K562 (cell line): ENCODE results near the gene ZFP36. TPM values are rescaled to one million over a fixed set of nuclear protein-coding genes. Genes with fewer than 3 reads are reported as not detected.

ENCODE experiments used
- ATAC-seq: fragments of 200-7000 bp; cut with Tn5 transposase; 3 replicates; pipeline ENCODE4 v1.9.1; 2020; ENCODE audit warnings: moderate library complexity
- BruUV-seq: library from RNA; stranded (reverse); fragments of 400-500 nt; replicated peaks from 2 replicates; lab custom pipeline; 2021; lab: Mats Ljungman, UMichigan
- CTCF ChIA-PET: fragments of 300-600 bp; formaldehyde crosslinking; extraction: SDS; loops from one replicate; lab custom pipeline; 2021; ENCODE audit warnings: low intra/inter-chr PET ratio; lab: Yijun Ruan, JAX
- POLR2A ChIA-PET: fragments of 300-600, 350-650 bp; sonication (Branson Sonifier 250); formaldehyde crosslinking; extraction: SDS; loops from one replicate; lab custom pipeline; 2021; ENCODE audit warnings: antibody characterized with exemption, inconsistent platforms; lab: Yijun Ruan, JAX
- DNase-seq, 4 experiments: peaks; one replicate each; pipeline versions ENCODE4 v3.0.0 to v3.0.0-alpha.2; 2011 to 2018; ENCODE audit warnings: low spot score in 3 of 4, mixed read lengths in 3 of 4; ENCODE audit errors: extremely low read depth in 1 of 4
- FAIRE-seq: peaks from 2 replicates; lab custom pipeline; 2011; peaks lifted over from hg19 to GRCh38; lab: Jason Lieb, UNC
- H2AFZ ChIP-seq: 2 replicates; pipeline ENCODE4 v1.6.0; 2011; ENCODE audit warnings: low read depth, low read length, control low read depth, inconsistent platforms
- H3K27ac ChIP-seq: fragments of 200-600 bp; 3 replicates; pipeline ENCODE4 v1.8.0; 2011; ENCODE audit warnings: low read depth, mild to moderate bottlenecking, control low read depth, inconsistent platforms, low read length, moderate library complexity, mixed read lengths; ENCODE audit errors: extremely low read depth
- H3K27me3 ChIP-seq, 2 experiments: fragments of 300-600 bp in 1 of 2; 2 replicates in 1 of 2; 3 replicates in 1 of 2; pipeline versions ENCODE4 v1.6.0 to v1.8.0; 2011; ENCODE audit warnings: inconsistent platforms in 2 of 2, low read length in 2 of 2, mild to moderate bottlenecking in 1 of 2, mixed read lengths in 1 of 2, moderate library complexity in 1 of 2; ENCODE audit not compliant: control insufficient read depth in 2 of 2, insufficient read depth in 2 of 2
- H3K36me3 ChIP-seq: fragments of 300-600 bp; 3 replicates; pipeline ENCODE4 v1.8.0; 2011; ENCODE audit warnings: mild to moderate bottlenecking, low read length, inconsistent platforms; ENCODE audit not compliant: control insufficient read depth, insufficient read depth
- H3K4me1 ChIP-seq, 2 experiments: fragments of 200-600 bp in 1 of 2; replicated peaks in 1 of 2; 2 replicates in 1 of 2; 3 replicates in 1 of 2; pipeline versions ENCODE4 v1.5.1 to v1.8.0; 2011; ENCODE audit warnings: inconsistent platforms in 2 of 2, low read length in 2 of 2, mild to moderate bottlenecking in 1 of 2, mixed read lengths in 1 of 2, moderate library complexity in 1 of 2; ENCODE audit not compliant: control insufficient read depth in 2 of 2, insufficient read depth in 2 of 2
- H3K4me2 ChIP-seq: 2 replicates; pipeline ENCODE4 v1.6.1; 2011; ENCODE audit warnings: low read length, control low read depth, inconsistent platforms, mixed read lengths; ENCODE audit not compliant: insufficient read depth
- H3K4me3 ChIP-seq: fragments of 200-600 bp; sonication (generic), shearing (Covaris generic); 2 replicates; pipeline ENCODE4 v1.5.1; 2016; ENCODE audit warnings: control low read depth, inconsistent platforms
- H3K79me2 ChIP-seq: fragments of 200-600 bp; 3 replicates; pipeline ENCODE4 v1.8.0; 2011; ENCODE audit warnings: low read length, inconsistent platforms; ENCODE audit not compliant: control insufficient read depth, insufficient read depth
- H3K9ac ChIP-seq, 2 experiments: 2 replicates each; pipeline versions ENCODE4 v1.6.0 to v1.6.1; 2011; ENCODE audit warnings: low read depth in 2 of 2, low read length in 2 of 2, control low read depth in 1 of 2, inconsistent platforms in 1 of 2, mild to moderate bottlenecking in 1 of 2, mixed read lengths in 1 of 2; ENCODE audit not compliant: insufficient read depth in 1 of 2
- H3K9me1 ChIP-seq: one replicate; pipeline ENCODE4 v1.6.0; 2011; ENCODE audit warnings: inconsistent platforms, mild to moderate bottlenecking, low read length, moderate library complexity; ENCODE audit not compliant: control insufficient read depth, insufficient read depth
- H3K9me3 ChIP-seq: replicated peaks from 2 replicates; pipeline ENCODE4 v1.5.1; 2011; ENCODE audit warnings: low read depth, low read length, inconsistent platforms; ENCODE audit not compliant: control insufficient read depth, insufficient read depth
- H4K20me1 ChIP-seq: replicated peaks from 2 replicates; pipeline ENCODE4 v1.6.1; 2011; ENCODE audit warnings: low read length, inconsistent platforms, mixed read lengths; ENCODE audit not compliant: control insufficient read depth, insufficient read depth
- FOXJ2 ChIP-seq: fragments of 200-800 bp; sonication (Bioruptor generic); IDR thresholded peaks from 2 replicates; pipeline ENCODE4 v1.6.1; 2016; ENCODE audit warnings: missing genetic modification characterization, missing compliant biosample characterization
- GTF2E2 ChIP-seq: fragments of 200-800 bp; sonication (Bioruptor generic); IDR thresholded peaks from 2 replicates; pipeline ENCODE4 v1.6.1; 2016; ENCODE audit warnings: missing genetic modification characterization, missing compliant biosample characterization
- HDAC1 ChIP-seq, 2 experiments: fragments of 450-650 bp; IDR thresholded peaks; 2 replicates each; pipeline ENCODE4 v1.6.1; 2016 to 2017; ENCODE audit warnings: inconsistent platforms in 1 of 2, mild to moderate bottlenecking in 1 of 2, moderate library complexity in 1 of 2
- MTA3 ChIP-seq: fragments of 450-650 bp; formaldehyde crosslinking; IDR thresholded peaks from 2 replicates; pipeline ENCODE4 v1.6.1; 2017; ENCODE audit warnings: mild to moderate bottlenecking, borderline replicate concordance
- NFIC ChIP-seq: fragments of 450-650 bp; IDR thresholded peaks from 2 replicates; pipeline ENCODE4 v1.6.1; 2017; ENCODE audit warnings: mild to moderate bottlenecking, inconsistent platforms
- NR2C2 ChIP-seq, 2 experiments: fragments of 200-800 bp in 1 of 2; sonication (Bioruptor generic) in 1 of 2; sonication (generic) in 1 of 2; formaldehyde crosslinking in 1 of 2; IDR thresholded peaks; 2 replicates each; pipeline versions ENCODE4 v1.6.1 to v1.8.0; 2016 to 2022; ENCODE audit warnings: mild to moderate bottlenecking in 1 of 2, missing compliant biosample characterization in 1 of 2, missing genetic modification characterization in 1 of 2, missing genetic modification reagents in 1 of 2
- POLR2A ChIP-seq: fragments of 450-650 bp; conservative IDR thresholded peaks from 2 replicates; pipeline ENCODE4 v1.6.1; 2016
- POLR3G ChIP-seq: IDR thresholded peaks from 2 replicates; pipeline ENCODE4 v1.6.1; 2011; ENCODE audit not compliant: insufficient read length, insufficient replicate concordance; ENCODE audit errors: extremely low read depth
- SIN3A ChIP-seq, 2 experiments: fragments of 150-350 bp in 1 of 2; IDR thresholded peaks; 2 replicates each; pipeline ENCODE4 v1.6.1; 2011 to 2016; ENCODE audit warnings: borderline replicate concordance in 2 of 2, low read depth in 2 of 2, low read length in 2 of 2, mild to moderate bottlenecking in 2 of 2, moderate library complexity in 2 of 2; ENCODE audit not compliant: control insufficient read depth in 1 of 2
- SREBF1 ChIP-seq: fragments of 150-350 bp; IDR thresholded peaks from 2 replicates; pipeline ENCODE4 v1.6.1; 2014; ENCODE audit warnings: antibody characterized with exemption, low read depth, low read length, borderline replicate concordance
- SUPT5H ChIP-seq: fragments of 450-650 bp; IDR thresholded peaks from 2 replicates; pipeline ENCODE4 v1.6.1; 2016
- TAF1 ChIP-seq: IDR thresholded peaks from 2 replicates; pipeline ENCODE4 v1.6.1; 2011; ENCODE audit warnings: mild to moderate bottlenecking, low read length, moderate library complexity; ENCODE audit not compliant: insufficient read depth, control insufficient read depth, severe bottlenecking; ENCODE audit errors: extremely low read depth
- YY1 ChIP-seq, 3 experiments: IDR thresholded peaks; 2 replicates each; pipeline ENCODE4 v1.6.1; 2011; ENCODE audit warnings: low read length in 2 of 3, mild to moderate bottlenecking in 2 of 3, moderate library complexity in 2 of 3, borderline replicate concordance in 1 of 3, control low read depth in 1 of 3, low read depth in 1 of 3; ENCODE audit not compliant: insufficient read depth in 3 of 3, insufficient replicate concordance in 2 of 3, control insufficient read depth in 1 of 3, insufficient read length in 1 of 3; ENCODE audit errors: extremely low read depth in 1 of 3
- ZBTB7A ChIP-seq: IDR thresholded peaks from 2 replicates; pipeline ENCODE4 v1.6.1; 2011; ENCODE audit warnings: low read depth, mild to moderate bottlenecking, low read length, moderate library complexity, borderline replicate concordance; ENCODE audit not compliant: control insufficient read depth
- ZNF263 ChIP-seq: sonication (generic); formaldehyde crosslinking; IDR thresholded peaks from 2 replicates; pipeline ENCODE4 v1.8.0; 2022; ENCODE audit warnings: mild to moderate bottlenecking, missing genetic modification reagents, borderline replicate concordance
- WGBS: fragments of 100-300 bp; shearing (Covaris generic); methylation state at CpG from one replicate; pipeline ENCODE4 v1.1.6; 2016; ENCODE audit warnings: low coverage, mixed read lengths; ENCODE audit not compliant: insufficient coverage; ENCODE audit errors: missing lambda C conversion rate; 5-methylcytosine and 5-hydroxymethylcytosine counted together
- in situ Hi-C: fragments of 300-500 bp; cut with MboI; formaldehyde crosslinking; loops from 4 replicates; pipeline ENCODE4 v1.15.0; 2018; ENCODE audit warnings: inconsistent platforms, mixed read lengths
- intact Hi-C: fragments of 100-400 bp; cut with micrococcal nuclease; formaldehyde crosslinking; loops from 2 replicates; pipeline ENCODE4 v1.14.2; 2022
- polyA plus RNA-seq, 8 experiments: library from polyadenylated mRNA; depleted of rRNA in 4 of 8; stranded (reverse) in 5 of 8; unstranded in 3 of 8; fragments of >200 nt; fragmentation: Nextera tagmentation in 2 of 8; fragmentation: Illumina TruSeq in 1 of 8; extraction: Ambion mirVana in 2 of 8; extraction: Trizol in 1 of 8; gene quantifications; 2 replicates each; pipeline versions ENCODE4 v1.2.1 to v1.2.3, GENCODE V29; 2011 to 2014; ENCODE audit warnings: inconsistent platforms in 1 of 8, missing spikeins in 1 of 8
- total RNA-seq, 7 experiments: library from RNA; depleted of rRNA in 6 of 7; stranded (reverse); fragments of >200 nt in 6 of 7; fragmentation: Illumina TruSeq in 2 of 7; extraction: Trizol in 2 of 7; gene quantifications; 2 replicates each; pipeline versions ENCODE4 v1.2.1 to v1.2.3, GENCODE V29; 2011 to 2021; ENCODE audit warnings: low replicate concordance in 1 of 7
- TF ChIP-seq, protein P1 (sequence below): fragments of 450-650 bp; IDR thresholded peaks from 2 replicates; pipeline ENCODE4 v1.6.1; 2016; ENCODE audit warnings: missing biosample characterization, missing genetic modification characterization
- TF ChIP-seq, protein P2 (sequence below): conservative IDR thresholded peaks from 2 replicates; pipeline ENCODE4 v1.6.1; 2011; ENCODE audit warnings: low read depth, mild to moderate bottlenecking, low read length; ENCODE audit not compliant: control insufficient read depth

ZFP36 gene
- total and polyA plus RNA-seq, 9 of the 15 experiments (the other 6 are each of a cell fraction or from before 2014, with no cell fraction given): 1.0 to 20.1 (median 3.5) TPM

DNA sequence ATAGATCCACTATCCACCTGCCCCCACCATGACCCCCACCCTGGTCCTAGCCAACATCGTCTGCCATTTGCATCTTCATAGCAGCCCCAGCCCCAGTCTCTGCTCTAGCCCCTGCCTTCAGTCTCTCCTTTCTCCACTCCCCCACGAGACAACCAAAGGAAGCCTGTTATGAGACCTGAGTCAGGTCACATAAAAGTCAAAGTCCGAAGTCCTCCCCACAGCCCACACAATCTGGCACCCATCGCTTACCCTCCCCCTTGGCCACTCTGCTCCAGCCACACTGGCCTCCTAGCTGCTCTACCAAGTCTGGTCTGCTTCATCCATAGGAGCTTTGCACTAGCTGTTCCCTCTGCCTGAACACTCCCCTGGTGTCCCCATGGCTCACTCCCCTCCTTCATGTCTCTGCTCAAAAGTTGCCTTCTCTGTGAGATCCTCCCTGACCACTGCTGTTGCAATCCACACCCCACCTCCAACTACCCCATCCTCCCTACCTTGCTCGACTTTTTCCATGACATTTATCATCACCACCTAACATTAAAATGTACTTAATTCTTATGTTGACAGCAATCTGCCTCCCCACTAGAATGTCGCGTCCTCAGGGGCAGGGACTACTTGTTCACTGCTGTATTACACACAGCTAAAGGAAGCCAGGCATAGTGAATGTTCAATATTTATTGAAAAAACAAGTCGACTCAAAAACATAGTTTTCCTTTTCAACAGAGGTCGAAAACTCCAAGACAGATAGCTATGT, 4.6 kb downstream of the ZFP36 start:
- ChIA-PET CTCF (interaction anchor here (0.9 to 3.7 kb wide), 4 partner anchors 13 to 301 kb away, joined by 3 to 74 read pairs (median 6); no protein-coding TSS in a partner anchor), POLR2A (interaction anchor here (0.8 to 1.4 kb wide), 4 partner anchors 10 to 24 kb away, joined by 3 to 8 read pairs (median 4); partner anchors contain the start of genes MED29, PAF1 and RPS16)
- in situ Hi-C loops (no loop called here), intact Hi-C loops (loop anchor here (2.0 to 5.0 kb wide), 4 partner anchors 68 to 289 kb away; partner anchors contain the start of gene SAMD4B)
- no peak for FAIRE-seq
- Histone ChIP-seq H3K27me3 (no peaks in the 10 kb centered on the region), H3K9me3 (no peaks in the 10 kb centered on the region), H2AFZ (peak overlapping the region; percentile 52), H3K9me1 (no peaks in the 10 kb centered on the region), H3K27ac (peak overlapping the region; percentile 98), H3K4me2 (peak overlapping the region; percentile 70), H3K9ac (peak overlapping the region; percentile 91 to 94; a peak in 3 of 4 replicates), H3K79me2 (peaks cover 62% of the 10 kb centered on the region), H3K36me3 (peaks cover 20% of the 10 kb centered on the region; the same call in 2 of the 3 replicates), H3K4me3 (no peak overlapping the region), H4K20me1 (peaks cover 4% of the 10 kb centered on the region; the same call in 1 of the 2 replicates), H3K4me1 (peaks cover 40 to 72% of the 10 kb centered on the region in 2 experiments)
- WGBS: 22% methylated on average over 9 of the region's 9 CpGs
- DNase-seq: peak in 1 of 4 experiments; percentile 46
- no TSS peak for BruUV-seq
- no peak for ATAC-seq
- TF ChIP-seq, protein P1, sequence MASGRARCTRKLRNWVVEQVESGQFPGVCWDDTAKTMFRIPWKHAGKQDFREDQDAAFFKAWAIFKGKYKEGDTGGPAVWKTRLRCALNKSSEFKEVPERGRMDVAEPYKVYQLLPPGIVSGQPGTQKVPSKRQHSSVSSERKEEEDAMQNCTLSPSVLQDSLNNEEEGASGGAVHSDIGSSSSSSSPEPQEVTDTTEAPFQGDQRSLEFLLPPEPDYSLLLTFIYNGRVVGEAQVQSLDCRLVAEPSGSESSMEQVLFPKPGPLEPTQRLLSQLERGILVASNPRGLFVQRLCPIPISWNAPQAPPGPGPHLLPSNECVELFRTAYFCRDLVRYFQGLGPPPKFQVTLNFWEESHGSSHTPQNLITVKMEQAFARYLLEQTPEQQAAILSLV (tag): no peak
- TF ChIP-seq SUPT5H: 0 out of 2 replicates have a peak, but pooled peaks have one; percentile 35
- TF ChIP-seq, protein P2, sequence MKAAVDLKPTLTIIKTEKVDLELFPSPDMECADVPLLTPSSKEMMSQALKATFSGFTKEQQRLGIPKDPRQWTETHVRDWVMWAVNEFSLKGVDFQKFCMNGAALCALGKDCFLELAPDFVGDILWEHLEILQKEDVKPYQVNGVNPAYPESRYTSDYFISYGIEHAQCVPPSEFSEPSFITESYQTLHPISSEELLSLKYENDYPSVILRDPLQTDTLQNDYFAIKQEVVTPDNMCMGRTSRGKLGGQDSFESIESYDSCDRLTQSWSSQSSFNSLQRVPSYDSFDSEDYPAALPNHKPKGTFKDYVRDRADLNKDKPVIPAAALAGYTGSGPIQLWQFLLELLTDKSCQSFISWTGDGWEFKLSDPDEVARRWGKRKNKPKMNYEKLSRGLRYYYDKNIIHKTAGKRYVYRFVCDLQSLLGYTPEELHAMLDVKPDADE: peak; percentile 65; the same call in 1 of the 2 replicates
- TF ChIP-seq NFIC: 0 out of 2 replicates have a peak, but pooled peaks have one; percentile 4
- TF ChIP-seq ZBTB7A: 0 out of 2 replicates have a peak, but pooled peaks have one; percentile 28
- TF ChIP-seq POLR3G: no peak
- peak; percentile 73; the same call in 1 of the 2 replicates for TF ChIP-seq ZNF263 (CRISPR knock-in tag)
- TF ChIP-seq POLR2A: peak; percentile 23
- TF ChIP-seq FOXJ2 (tag): 0 out of 2 replicates have a peak, but pooled peaks have one; percentile 22
- no peak for TF ChIP-seq NR2C2 (CRISPR knock-in tag; IDR thresholded peaks at IDR 0.05)
- TF ChIP-seq NR2C2 (tag; IDR thresholded peaks at IDR 0.05): no peak
- 0 out of 4 replicates have a peak, but pooled peaks of 1 of the 2 experiments have one; percentile 4 for TF ChIP-seq HDAC1 (IDR thresholded peaks at IDR 0.05)
- TF ChIP-seq YY1 (IDR thresholded peaks at IDR 0.05; ENCODE audit: borderline replicate concordance in 1 of 3, control insufficient read depth in 1 of 3, extremely low read depth in 1 of 3, insufficient read depth in 3 of 3, insufficient read length in 1 of 3, insufficient replicate concordance in 2 of 3, low read depth in 1 of 3, low read length in 2 of 3): peak in 2 of 3 experiments; percentile 25 to 42
- TF ChIP-seq MTA3: no peak
- TF ChIP-seq SIN3A (IDR thresholded peaks at IDR 0.05; ENCODE audit: borderline replicate concordance in 2 of 2, control insufficient read depth in 1 of 2, low read depth in 2 of 2, low read length in 2 of 2): 0 out of 4 replicates have a peak, but pooled peaks of 1 of the 2 experiments have one; percentile 46
- peak; percentile 80; the same call in 1 of the 2 replicates for TF ChIP-seq GTF2E2 (tag)
- peak; percentile 31 for TF ChIP-seq TAF1
- TF ChIP-seq SREBF1: no peak
